Astrocyte of the spinal cord (primary cell): ENCODE results near the gene CD200R1.

ENCODE experiments used
- DNase-seq: peaks from one replicate; pipeline ENCODE4 v3.0.0; 2011; ENCODE audit warnings: low read depth, low spot score
- H3K4me3 ChIP-seq: 2 replicates; pipeline ENCODE4 v1.5.1; 2011; ENCODE audit warnings: low read depth, mild to moderate bottlenecking, low read length, moderate library complexity
- CTCF ChIP-seq: IDR thresholded peaks from 2 replicates; pipeline ENCODE4 v1.5.1; 2012; ENCODE audit warnings: low read depth, mild to moderate bottlenecking, low read length, inconsistent platforms
- in situ Hi-C: cut with HindIII; loops from 2 replicates; pipeline ENCODE4 v1.10.0; 2017; ENCODE audit warnings: low sequenced_read_pairs

Gene CD200R1

GRCh38 chr3:112884678-112885290 is 90.1 kb downstream of the CD200R1 start:
- no peak for DNase-seq
- in situ Hi-C loops, result no loop called here
- H3K4me3 ChIP-seq, result no peak overlapping the region
- no peak for TF ChIP-seq CTCF

- H3K4me3 ChIP-seq, result no peak overlapping the region
- DNase-seq, result no peak
- in situ Hi-C loops, result no loop called here
- no peak for TF ChIP-seq CTCF
These were observed 93.0 kb downstream of the CD200R1 start for GRCh38 chr3:112881891-112882290.

GRCh38 chr3:112875561-112875960 is 99.3 kb downstream of the CD200R1 start:
- in situ Hi-C loops, result no loop called here
- no peak overlapping the region for H3K4me3 ChIP-seq
- no peak for DNase-seq
- no peak for TF ChIP-seq CTCF

- no peak for DNase-seq
- in situ Hi-C loops, result no loop called here
- no peak for TF ChIP-seq CTCF
- H3K4me3 ChIP-seq, result no peak overlapping the region
These were observed 100.2 kb downstream of the CD200R1 start for GRCh38 chr3:112874725-112875124.

- TF ChIP-seq CTCF, result no peak
- DNase-seq, result no peak
- in situ Hi-C loops, result no loop called here
- no peak overlapping the region for H3K4me3 ChIP-seq
These were observed 101.3 kb downstream of the CD200R1 start for GRCh38 chr3:112873632-112874031.

GRCh38 chr3:112871735-112872134 is 103.2 kb downstream of the CD200R1 start:
- no peak for TF ChIP-seq CTCF
- in situ Hi-C loops, result no loop called here
- no peak for DNase-seq
- H3K4me3 ChIP-seq, result no peak overlapping the region
